Left ventricle myocardium inferior (tissue), 1 donor: ENCODE data around the gene S1PR4. TPM values are rescaled to one million over a fixed set of nuclear protein-coding genes. Genes with fewer than 3 reads are reported as not detected.

ENCODE experiments used
- DNase-seq: peaks from one replicate; pipeline ENCODE4 v3.0.0-alpha.2; 2020
- H3K27ac ChIP-seq: fragments of 200-600 bp; replicated peaks from 2 replicates; pipeline ENCODE4 v1.8.0; 2021
- H3K27me3 ChIP-seq: fragments of 200-600 bp; 2 replicates; pipeline ENCODE4 v1.8.0; 2021; ENCODE audit warnings: low read depth
- H3K36me3 ChIP-seq: fragments of 200-600 bp; 2 replicates; pipeline ENCODE4 v1.8.0; 2021
- H3K4me1 ChIP-seq: fragments of 200-600 bp; 2 replicates; pipeline ENCODE4 v1.8.0; 2021
- H3K4me3 ChIP-seq: fragments of 200-600 bp; 2 replicates; pipeline ENCODE4 v1.8.0; 2021; ENCODE audit warnings: mild to moderate bottlenecking, moderate library complexity
- H3K9me3 ChIP-seq: fragments of 200-600 bp; replicated peaks from 2 replicates; pipeline ENCODE4 v1.8.0; 2021
- intact Hi-C: fragments of 100-400 bp; cut with micrococcal nuclease; formaldehyde crosslinking; loops from one replicate; pipeline ENCODE4 v1.11.0; 2022
- total RNA-seq: library from RNA; stranded (reverse); fragmentation: NEBNext Ultra II Directional; extraction: Animal tissue kit (Norgen Biotek cat#: 25700); gene quantifications from one replicate; pipeline ENCODE4 v1.2.1, GENCODE V29; 2021
- TF ChIP-seq, protein P1 (sequence below): fragments of 200-600 bp; IDR thresholded peaks from 2 replicates; pipeline ENCODE4 v1.8.0; 2021; ENCODE audit warnings: antibody characterized with exemption, mild to moderate bottlenecking, borderline replicate concordance
- donor health status: DM: no; HTN: yes; CAD: no; lungs with severe emphysema.

S1PR4 gene
- total RNA-seq, 1 donor from 2014 or later: 0.60 TPM

DNA sequence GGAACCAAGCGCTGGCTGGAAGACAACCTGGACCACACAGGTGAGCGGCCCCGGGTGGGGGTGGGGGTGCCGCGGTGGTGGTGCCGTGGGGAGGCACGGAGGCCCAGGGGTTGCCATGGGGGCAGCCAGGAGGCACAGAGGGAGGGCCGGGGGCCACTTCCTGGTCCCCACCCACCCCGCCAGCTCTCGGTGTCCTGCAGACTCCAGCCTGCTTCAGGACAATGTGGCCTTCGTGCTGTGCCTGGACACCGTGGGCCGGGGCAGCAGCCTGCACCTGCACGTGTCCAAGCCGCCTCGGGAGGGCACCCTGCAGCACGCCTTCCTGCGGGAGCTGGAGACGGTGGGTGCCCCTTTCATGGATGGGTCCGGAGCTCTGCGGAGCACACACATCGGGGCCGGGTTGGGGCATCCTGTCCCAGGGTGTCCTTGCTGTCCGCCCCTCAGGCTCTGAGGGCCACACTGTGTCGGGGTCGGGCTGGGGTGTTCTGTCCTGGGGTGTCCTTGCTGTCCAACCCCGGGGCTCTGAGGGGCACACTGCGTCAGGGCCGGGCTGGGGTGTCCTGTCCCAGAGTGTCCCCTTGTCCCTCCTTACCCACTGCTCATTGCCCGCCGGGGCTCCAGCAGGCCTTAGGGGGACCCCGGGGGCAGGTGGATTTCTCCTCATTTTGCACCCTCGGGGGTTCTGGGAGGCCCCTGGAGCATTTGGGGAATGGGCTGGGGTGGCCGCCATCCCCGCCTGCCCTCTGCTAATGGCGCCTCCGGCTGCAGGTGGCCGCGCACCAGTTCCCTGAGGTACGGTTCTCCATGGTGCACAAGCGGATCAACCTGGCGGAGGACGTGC is 25.5 kb downstream of the S1PR4 start:
- Histone ChIP-seq H3K9me3 (no peaks in the 10 kb centered on the region), H3K36me3 (peaks cover 57% of the 10 kb centered on the region), H3K27ac (no peak overlapping the region), H3K4me1 (no peaks in the 10 kb centered on the region), H3K27me3 (no peaks in the 10 kb centered on the region), H3K4me3 (no peak overlapping the region)
- DNase-seq: no peak
- intact Hi-C loops: no loop called here
- TF ChIP-seq, protein P1, sequence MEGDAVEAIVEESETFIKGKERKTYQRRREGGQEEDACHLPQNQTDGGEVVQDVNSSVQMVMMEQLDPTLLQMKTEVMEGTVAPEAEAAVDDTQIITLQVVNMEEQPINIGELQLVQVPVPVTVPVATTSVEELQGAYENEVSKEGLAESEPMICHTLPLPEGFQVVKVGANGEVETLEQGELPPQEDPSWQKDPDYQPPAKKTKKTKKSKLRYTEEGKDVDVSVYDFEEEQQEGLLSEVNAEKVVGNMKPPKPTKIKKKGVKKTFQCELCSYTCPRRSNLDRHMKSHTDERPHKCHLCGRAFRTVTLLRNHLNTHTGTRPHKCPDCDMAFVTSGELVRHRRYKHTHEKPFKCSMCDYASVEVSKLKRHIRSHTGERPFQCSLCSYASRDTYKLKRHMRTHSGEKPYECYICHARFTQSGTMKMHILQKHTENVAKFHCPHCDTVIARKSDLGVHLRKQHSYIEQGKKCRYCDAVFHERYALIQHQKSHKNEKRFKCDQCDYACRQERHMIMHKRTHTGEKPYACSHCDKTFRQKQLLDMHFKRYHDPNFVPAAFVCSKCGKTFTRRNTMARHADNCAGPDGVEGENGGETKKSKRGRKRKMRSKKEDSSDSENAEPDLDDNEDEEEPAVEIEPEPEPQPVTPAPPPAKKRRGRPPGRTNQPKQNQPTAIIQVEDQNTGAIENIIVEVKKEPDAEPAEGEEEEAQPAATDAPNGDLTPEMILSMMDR: no peak

DNA sequence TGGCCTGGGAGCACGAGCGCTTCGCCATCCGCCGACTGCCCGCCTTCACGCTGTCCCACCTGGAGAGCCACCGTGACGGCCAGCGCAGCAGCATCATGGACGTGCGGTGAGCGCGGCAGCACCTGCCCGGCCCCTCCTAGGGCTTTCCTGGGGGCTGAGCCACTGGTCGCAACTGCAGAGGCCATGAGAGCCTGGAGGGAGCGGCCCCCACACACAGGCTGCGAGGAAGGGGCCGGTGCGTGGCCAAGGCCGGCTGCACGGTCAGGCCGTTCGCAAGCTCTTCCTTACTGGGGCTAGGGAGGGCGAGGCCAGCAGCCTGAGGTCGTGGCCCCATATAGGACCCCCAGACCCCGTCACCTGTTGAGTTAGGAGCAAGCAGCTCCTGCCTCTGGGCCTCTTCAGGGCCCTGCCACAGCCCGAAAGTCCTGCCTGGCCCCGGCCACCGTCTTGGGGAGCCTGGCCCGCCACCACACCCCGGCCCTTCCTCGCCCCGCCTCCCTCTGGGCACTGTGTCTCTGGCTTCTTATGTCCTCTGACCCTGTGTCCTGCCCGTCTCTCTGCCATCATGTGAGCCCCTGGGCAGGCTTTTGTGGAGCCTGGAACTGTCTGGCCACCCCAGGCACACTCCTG is 26.2 kb downstream of the S1PR4 start:
- no peak for DNase-seq
- TF ChIP-seq, protein P1: no peak
- Histone ChIP-seq H3K4me1 (no peaks in the 10 kb centered on the region), H3K27me3 (no peaks in the 10 kb centered on the region), H3K9me3 (no peaks in the 10 kb centered on the region), H3K4me3 (no peak overlapping the region), H3K36me3 (peaks cover 55% of the 10 kb centered on the region), H3K27ac (no peak overlapping the region)
- intact Hi-C loops: no loop called here

DNA sequence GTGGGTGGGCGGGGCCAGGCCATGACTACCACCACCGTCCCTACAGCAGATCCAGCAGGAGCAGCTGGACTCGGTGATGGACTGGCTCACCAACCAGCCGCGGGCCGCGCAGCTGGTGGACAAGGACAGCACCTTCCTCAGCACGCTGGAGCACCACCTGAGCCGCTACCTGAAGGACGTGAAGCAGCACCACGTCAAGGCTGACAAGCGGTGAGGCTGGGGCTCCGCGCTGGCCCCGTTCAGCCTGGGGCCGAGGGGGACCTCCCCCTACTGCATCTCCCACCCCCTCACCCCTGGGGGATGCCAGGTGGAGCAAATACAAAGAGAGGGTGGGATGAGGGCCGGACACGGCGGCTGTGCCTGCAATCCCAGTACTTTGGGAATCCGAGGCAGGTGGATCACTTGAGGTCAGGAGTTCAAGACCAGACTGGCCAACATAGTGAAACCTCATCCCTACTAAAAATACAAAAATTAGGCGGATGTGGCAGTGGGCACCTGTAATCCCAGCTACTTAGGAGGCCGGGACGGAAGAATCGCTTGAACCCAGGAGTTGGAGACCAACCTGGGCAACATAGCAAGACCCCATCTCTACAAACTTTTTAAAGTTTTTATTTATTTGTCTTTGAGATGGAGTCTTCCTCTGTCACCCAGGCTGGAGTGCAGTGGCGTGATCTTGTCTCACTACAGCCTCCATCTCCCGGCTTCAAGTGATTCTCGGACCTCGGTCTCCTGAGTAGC is 27.8 kb downstream of the S1PR4 start:
- H3K27ac ChIP-seq: no peak overlapping the region
- DNase-seq: no peak
- TF ChIP-seq, protein P1: no peak
- H3K4me1 ChIP-seq: no peaks in the 10 kb centered on the region
- intact Hi-C loops: no loop called here
- no peak overlapping the region for H3K4me3 ChIP-seq
- no peaks in the 10 kb centered on the region for H3K27me3 ChIP-seq
- H3K36me3 ChIP-seq: peaks cover 53% of the 10 kb centered on the region
- no peaks in the 10 kb centered on the region for H3K9me3 ChIP-seq

DNA sequence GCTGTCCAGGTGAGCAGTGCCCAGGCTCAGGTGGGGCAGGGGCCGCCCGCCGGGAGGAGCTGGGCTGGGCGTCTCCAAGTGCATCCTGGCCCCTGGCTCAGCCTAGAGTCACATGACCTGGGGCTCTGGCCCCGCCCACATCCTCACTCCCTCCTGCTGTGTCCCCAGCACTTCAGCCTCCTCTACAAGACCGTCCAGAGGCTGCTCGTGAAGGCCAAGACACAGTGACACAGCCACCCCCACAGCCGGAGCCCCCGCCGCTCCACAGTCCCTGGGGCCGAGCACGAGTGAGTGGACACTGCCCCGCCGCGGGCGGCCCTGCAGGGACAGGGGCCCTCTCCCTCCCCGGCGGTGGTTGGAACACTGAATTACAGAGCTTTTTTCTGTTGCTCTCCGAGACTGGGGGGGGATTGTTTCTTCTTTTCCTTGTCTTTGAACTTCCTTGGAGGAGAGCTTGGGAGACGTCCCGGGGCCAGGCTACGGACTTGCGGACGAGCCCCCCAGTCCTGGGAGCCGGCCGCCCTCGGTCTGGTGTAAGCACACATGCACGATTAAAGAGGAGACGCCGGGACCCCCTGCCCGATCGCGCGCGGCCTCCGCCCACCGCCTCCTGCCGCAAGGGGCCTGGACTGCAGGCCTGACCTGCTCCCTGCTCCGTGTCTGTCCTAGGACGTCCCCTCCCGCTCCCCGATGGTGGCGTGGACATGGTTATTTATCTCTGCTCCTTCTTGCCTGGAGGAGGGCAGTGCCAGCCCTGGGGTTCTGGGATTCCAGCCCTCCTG is 29.1 kb downstream of the S1PR4 start:
- no peak overlapping the region for H3K27ac ChIP-seq
- DNase-seq: no peak
- H3K36me3 ChIP-seq: peaks cover 47% of the 10 kb centered on the region
- TF ChIP-seq, protein P1: no peak
- no peak overlapping the region for H3K4me3 ChIP-seq
- H3K9me3 ChIP-seq: no peaks in the 10 kb centered on the region
- intact Hi-C loops: no loop called here
- H3K4me1 ChIP-seq: no peaks in the 10 kb centered on the region
- H3K27me3 ChIP-seq: no peaks in the 10 kb centered on the region
